ENCODE results near the gene CNTRL. TPM values are rescaled to one million over a fixed set of nuclear protein-coding genes. Genes with fewer than 3 reads are reported as not detected.

Gene CNTRL
- total and polyA plus RNA-seq, 8 donors, result 4.4 to 27.4 (median 11.2) TPM

GRCh38 chr9:121141706-121142105 lies 67.0 kb downstream of the CNTRL start:
- TF ChIP-seq EP300 (IDR thresholded peaks at IDR 0.05) (no peak), POLR2AphosphoS5 (IDR thresholded peaks at IDR 0.05) (no peak), POLR2A (IDR thresholded peaks at IDR 0.05) (no peak)
- TF ChIP-seq, protein P1, sequence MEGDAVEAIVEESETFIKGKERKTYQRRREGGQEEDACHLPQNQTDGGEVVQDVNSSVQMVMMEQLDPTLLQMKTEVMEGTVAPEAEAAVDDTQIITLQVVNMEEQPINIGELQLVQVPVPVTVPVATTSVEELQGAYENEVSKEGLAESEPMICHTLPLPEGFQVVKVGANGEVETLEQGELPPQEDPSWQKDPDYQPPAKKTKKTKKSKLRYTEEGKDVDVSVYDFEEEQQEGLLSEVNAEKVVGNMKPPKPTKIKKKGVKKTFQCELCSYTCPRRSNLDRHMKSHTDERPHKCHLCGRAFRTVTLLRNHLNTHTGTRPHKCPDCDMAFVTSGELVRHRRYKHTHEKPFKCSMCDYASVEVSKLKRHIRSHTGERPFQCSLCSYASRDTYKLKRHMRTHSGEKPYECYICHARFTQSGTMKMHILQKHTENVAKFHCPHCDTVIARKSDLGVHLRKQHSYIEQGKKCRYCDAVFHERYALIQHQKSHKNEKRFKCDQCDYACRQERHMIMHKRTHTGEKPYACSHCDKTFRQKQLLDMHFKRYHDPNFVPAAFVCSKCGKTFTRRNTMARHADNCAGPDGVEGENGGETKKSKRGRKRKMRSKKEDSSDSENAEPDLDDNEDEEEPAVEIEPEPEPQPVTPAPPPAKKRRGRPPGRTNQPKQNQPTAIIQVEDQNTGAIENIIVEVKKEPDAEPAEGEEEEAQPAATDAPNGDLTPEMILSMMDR (IDR thresholded peaks at IDR 0.05), result no peak
- 76 to 95% (median 84%) methylated on average over 1 of the region's 1 CpG for WGBS, 5 donors
- Histone ChIP-seq H3K27me3 (no peaks in the 10 kb centered on the region), H3K4me1 (no peaks in the 10 kb centered on the region), H3K36me3 (peaks cover 45 to 98% (median 97%) of the 10 kb centered on the region in 4 donors), H3K4me3 (no peak overlapping the region), H3K9me3 (no peaks in the 10 kb centered on the region), H3K27ac (no peak overlapping the region)
- intact Hi-C loops (cut with DNase I; ENCODE audit: low total_unique reads), result no loop called here
- no peak for DNase-seq

GRCh38 chr9:121143771-121144170 lies 69.0 kb downstream of the CNTRL start:
- no peaks in the 10 kb centered on the region for H3K9me3 ChIP-seq
- no peak for DNase-seq
- no peak overlapping the region for H3K4me3 ChIP-seq
- intact Hi-C loops (cut with DNase I; ENCODE audit: low total_unique reads), result no loop called here
- 78 to 87% (median 80%) methylated on average over 2 of the region's 2 CpGs for WGBS, 5 donors
- H3K4me1 ChIP-seq, result no peaks in the 10 kb centered on the region
- H3K27ac ChIP-seq, result no peak overlapping the region
- H3K27me3 ChIP-seq, result no peaks in the 10 kb centered on the region
- peaks cover 57 to 100% (median 100%) of the 10 kb centered on the region in 4 donors for H3K36me3 ChIP-seq
- TF ChIP-seq EP300 (IDR thresholded peaks at IDR 0.05) (no peak), POLR2AphosphoS5 (IDR thresholded peaks at IDR 0.05) (no peak), POLR2A (IDR thresholded peaks at IDR 0.05) (no peak)
- TF ChIP-seq, protein P1 (IDR thresholded peaks at IDR 0.05), result no peak

GRCh38 chr9:121144482-121144881 lies 69.7 kb downstream of the CNTRL start:
- H3K4me1 ChIP-seq, result no peaks in the 10 kb centered on the region
- 69 to 92% (median 78%) methylated on average over 2 of the region's 2 CpGs for WGBS, 5 donors
- peaks cover 60 to 100% (median 100%) of the 10 kb centered on the region in 4 donors for H3K36me3 ChIP-seq
- no peak for DNase-seq
- no peak overlapping the region for H3K4me3 ChIP-seq
- intact Hi-C loops (cut with DNase I; ENCODE audit: low total_unique reads), result no loop called here
- TF ChIP-seq, protein P1 (IDR thresholded peaks at IDR 0.05), result no peak
- TF ChIP-seq POLR2A (IDR thresholded peaks at IDR 0.05) (no peak), EP300 (IDR thresholded peaks at IDR 0.05) (no peak), POLR2AphosphoS5 (IDR thresholded peaks at IDR 0.05) (no peak)
- no peak overlapping the region for H3K27ac ChIP-seq
- H3K27me3 ChIP-seq, result no peaks in the 10 kb centered on the region
- no peaks in the 10 kb centered on the region for H3K9me3 ChIP-seq

DNA sequence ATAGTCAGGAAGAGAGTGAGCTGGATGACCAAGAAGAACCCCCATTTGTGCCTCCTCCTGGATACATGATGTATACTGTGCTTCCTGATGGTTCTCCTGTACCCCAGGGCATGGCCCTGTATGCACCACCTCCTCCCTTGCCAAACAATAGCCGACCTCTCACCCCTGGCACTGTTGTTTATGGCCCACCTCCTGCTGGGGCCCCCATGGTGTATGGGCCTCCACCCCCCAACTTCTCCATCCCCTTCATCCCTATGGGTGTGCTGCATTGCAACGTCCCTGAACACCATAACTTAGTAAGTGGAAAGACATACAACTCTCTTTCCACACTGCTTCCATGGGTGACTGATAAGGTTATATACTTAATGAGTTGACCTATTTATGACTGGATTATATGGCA lies 75.4 kb downstream of the CNTRL start:
- Histone ChIP-seq H3K36me3 (peaks cover 26 to 95% (median 90%) of the 10 kb centered on the region in 4 donors), H3K4me3 (no peak overlapping the region), H3K27ac (no peak overlapping the region), H3K4me1 (no peaks in the 10 kb centered on the region), H3K9me3 (no peaks in the 10 kb centered on the region), H3K27me3 (no peaks in the 10 kb centered on the region)
- intact Hi-C loops (cut with DNase I; ENCODE audit: low total_unique reads), result no loop called here
- TF ChIP-seq EP300 (IDR thresholded peaks at IDR 0.05) (no peak), POLR2A (IDR thresholded peaks at IDR 0.05) (no peak), POLR2AphosphoS5 (IDR thresholded peaks at IDR 0.05) (no peak)
- TF ChIP-seq, protein P1 (IDR thresholded peaks at IDR 0.05), result no peak
- WGBS, 5 donors, result 32 to 54% (median 34%) methylated on average over 2 of the region's 2 CpGs
- DNase-seq, result no peak

Measured in stomach (tissue), 9 donors.